ENCODE data around the gene SDR42E1.

Gene SDR42E1

DNA sequence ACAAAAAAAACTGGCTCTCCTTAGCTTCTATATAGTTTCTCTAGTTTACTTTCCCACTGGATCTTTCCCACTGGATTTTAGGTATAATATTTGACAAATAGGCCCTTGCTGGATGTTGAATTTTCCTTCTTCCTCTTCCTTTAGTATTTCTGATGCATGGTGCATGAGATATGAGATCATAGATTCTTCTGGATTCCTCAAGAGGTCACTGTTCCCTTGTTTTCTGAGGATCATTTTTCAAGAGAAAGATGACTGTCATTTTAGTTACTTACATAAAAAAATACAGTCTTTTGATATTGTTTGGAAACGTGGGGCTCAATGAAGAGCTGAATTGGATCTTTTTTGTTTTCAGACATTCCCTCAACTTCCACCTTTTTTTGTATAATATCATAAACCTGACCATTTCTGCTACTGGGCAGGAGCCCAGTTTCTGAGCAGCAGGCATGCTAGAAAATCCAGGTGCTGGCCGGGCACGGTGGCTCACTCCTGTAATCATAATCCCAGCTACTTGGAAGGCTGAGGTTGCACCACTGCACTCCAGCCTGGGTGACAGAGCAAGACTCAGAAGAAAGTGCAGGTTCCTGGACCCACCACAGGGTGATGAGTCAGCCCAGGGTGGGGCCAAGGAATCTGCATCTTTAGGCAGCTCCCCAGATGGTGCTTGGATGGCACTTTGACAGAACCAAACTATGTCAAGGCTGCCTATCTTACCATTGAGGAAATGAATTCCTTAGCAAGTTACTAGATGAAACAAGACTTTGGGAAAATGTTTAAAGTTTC lies 70.3 kb downstream of the SDR42E1 start:
- Histone ChIP-seq H3K27me3 (no peaks in the 10 kb centered on the region), H3K4me3 (ENCODE audit: low read depth in 1 of 2, low read length in 1 of 2) (no peak overlapping the region), H3K27ac (no peak overlapping the region), H3K4me1 (ENCODE audit: control insufficient read depth in 1 of 2, insufficient read depth in 1 of 2, low read depth in 1 of 2, low read length in 1 of 2) (no peaks in the 10 kb centered on the region), H3K9me3 (no peaks in the 10 kb centered on the region), H3K36me3 (peaks cover 100% of the 10 kb centered on the region)
- TF ChIP-seq CTCF (IDR thresholded peaks at IDR 0.05), result no peak

GRCh38 chr16:81939164-81940056 lies 71.9 kb downstream of the SDR42E1 start:
- no peaks in the 10 kb centered on the region for H3K27me3 ChIP-seq
- H3K9me3 ChIP-seq, result no peaks in the 10 kb centered on the region
- no peak overlapping the region for H3K4me3 ChIP-seq (ENCODE audit: low read depth in 1 of 2, low read length in 1 of 2)
- H3K27ac ChIP-seq, result no peak overlapping the region
- no peaks in the 10 kb centered on the region for H3K4me1 ChIP-seq (ENCODE audit: control insufficient read depth in 1 of 2, insufficient read depth in 1 of 2, low read depth in 1 of 2, low read length in 1 of 2)
- no peak for TF ChIP-seq CTCF (IDR thresholded peaks at IDR 0.05)
- peaks cover 100% of the 10 kb centered on the region for H3K36me3 ChIP-seq

Measured in neutrophil (primary cell).